MCF 10A (cell line): ENCODE results near the gene DOP1B. TPM values are rescaled to one million over a fixed set of nuclear protein-coding genes. Genes with fewer than 3 reads are reported as not detected.

ENCODE experiments used
- BruUV-seq: library from RNA; stranded (reverse); fragments of 400-500 nt; replicated peaks from 2 replicates; lab custom pipeline; 2021; lab: Mats Ljungman, UMichigan
- CTCF ChIA-PET: fragments of 300-600 bp; sonication (Branson Sonifier 250); formaldehyde crosslinking; extraction: SDS; loops from one replicate; lab custom pipeline; 2021; ENCODE audit warnings: antibody characterized with exemption, inconsistent platforms; lab: Yijun Ruan, JAX
- POLR2A ChIA-PET: fragments of 300-600, 350-650 bp; sonication (Branson Sonifier 250); formaldehyde crosslinking; extraction: SDS; loops from one replicate; lab custom pipeline; 2020; ENCODE audit warnings: antibody characterized with exemption, inconsistent platforms; lab: Yijun Ruan, JAX
- DNase-seq: peaks from one replicate; pipeline ENCODE4 v3.0.0-alpha.2; 2018; ENCODE audit not compliant: unreplicated experiment
- H3K27ac Mint-ChIP-seq: one replicate; pipeline ENCODE4 v1.8.0; 2022; ENCODE audit warnings: mild to moderate bottlenecking, low read depth, mixed read lengths; ENCODE audit not compliant: unreplicated experiment
- H3K27me3 Mint-ChIP-seq: one replicate; pipeline ENCODE4 v1.8.0; 2022; ENCODE audit warnings: mixed read lengths; ENCODE audit not compliant: insufficient read depth, unreplicated experiment
- H3K36me3 Mint-ChIP-seq: one replicate; pipeline ENCODE4 v1.8.0; 2022; ENCODE audit warnings: mild to moderate bottlenecking, moderate library complexity, mixed read lengths; ENCODE audit not compliant: insufficient read depth, unreplicated experiment
- H3K4me1 Mint-ChIP-seq: one replicate; pipeline ENCODE4 v1.8.0; 2022; ENCODE audit warnings: mixed read lengths; ENCODE audit not compliant: insufficient read depth, unreplicated experiment
- H3K4me3 Mint-ChIP-seq: one replicate; pipeline ENCODE4 v1.8.0; 2022; ENCODE audit warnings: mild to moderate bottlenecking, moderate library complexity, mixed read lengths; ENCODE audit not compliant: unreplicated experiment
- H3K9me3 Mint-ChIP-seq: one replicate; pipeline ENCODE4 v1.8.0; 2022; ENCODE audit warnings: mixed read lengths; ENCODE audit not compliant: unreplicated experiment
- CTCF ChIP-seq: fragments of 200-600 bp; IDR thresholded peaks from one replicate; pipeline ENCODE4 v1.8.0; 2022; ENCODE audit warnings: antibody characterized with exemption, mild to moderate bottlenecking; ENCODE audit not compliant: unreplicated experiment
- intact Hi-C: fragments of 100-400 bp; cut with micrococcal nuclease; formaldehyde crosslinking; loops from 2 replicates; pipeline ENCODE4 v1.14.1; 2022
- total RNA-seq: library from RNA; stranded (reverse); gene quantifications from 2 replicates; pipeline ENCODE4 v1.2.3, GENCODE V29; 2022

Gene DOP1B
- total RNA-seq, 1 experiment from 2014 or later, result 7.6 TPM

- Mint-ChIP-seq H3K9me3 (no peaks in the 10 kb centered on the region), H3K4me1 (peaks cover 19% of the 10 kb centered on the region), H3K27ac (no peak overlapping the region), H3K27me3 (no peaks in the 10 kb centered on the region), H3K4me3 (no peak overlapping the region), H3K36me3 (no peaks in the 10 kb centered on the region)
- DNase-seq, result no peak
- intact Hi-C loops, result no loop called here
- POLR2A ChIA-PET, result interaction anchor here (0.6 to 3.4 kb wide), 19 partner anchors 10 to 959 kb away, joined by 3 to 21 read pairs (median 4); partner anchors contain the start of genes CBR3, DOP1B and MORC3
- CTCF ChIA-PET, result interaction anchor here (0.6 to 3.0 kb wide), 8 partner anchors 8 to 80 kb away, joined by 3 to 41 read pairs (median 4); no protein-coding TSS in a partner anchor
- no peak for TF ChIP-seq CTCF
- no TSS peak for BruUV-seq
Observed at GRCh38 chr21:36202726-36203602, 46.3 kb downstream of the DOP1B start.

GRCh38 chr21:36203603-36203889, 46.9 kb downstream of the DOP1B start:
- TF ChIP-seq CTCF, result no peak
- Mint-ChIP-seq H3K4me1 (peaks cover 19% of the 10 kb centered on the region), H3K27ac (peak overlapping the region; percentile 41), H3K27me3 (no peaks in the 10 kb centered on the region), H3K4me3 (no peak overlapping the region), H3K36me3 (no peaks in the 10 kb centered on the region), H3K9me3 (no peaks in the 10 kb centered on the region)
- BruUV-seq, result no TSS peak
- ChIA-PET POLR2A (interaction anchor here (0.6 to 3.4 kb wide), 14 partner anchors 10 to 875 kb away, joined by 3 to 21 read pairs (median 6); partner anchors contain the start of genes CBR3, DOP1B and MORC3), CTCF (interaction anchor here (0.6 to 3.0 kb wide), 10 partner anchors 13 to 198 kb away, joined by 3 to 41 read pairs (median 3); no protein-coding TSS in a partner anchor)
- DNase-seq, result peak; percentile 85
- intact Hi-C loops, result no loop called here

GRCh38 chr21:36204980-36205379, 48.4 kb downstream of the DOP1B start:
- no peak for TF ChIP-seq CTCF
- no peaks in the 10 kb centered on the region for H3K27me3 Mint-ChIP-seq
- no peak overlapping the region for H3K27ac Mint-ChIP-seq
- peaks cover 27% of the 10 kb centered on the region for H3K4me1 Mint-ChIP-seq
- no TSS peak for BruUV-seq
- no peak for DNase-seq
- CTCF ChIA-PET, result interaction anchor here (0.6 to 2.1 kb wide), 5 partner anchors 21 to 218 kb away, joined by 3 to 11 read pairs (median 3); no protein-coding TSS in a partner anchor
- intact Hi-C loops, result no loop called here
- no peak overlapping the region for H3K4me3 Mint-ChIP-seq
- no peaks in the 10 kb centered on the region for H3K9me3 Mint-ChIP-seq
- POLR2A ChIA-PET, result interaction anchor here (1.0 to 3.4 kb wide), 4 partner anchors 53 to 145 kb away, joined by 3 to 21 read pairs (median 4); partner anchors contain the start of gene SETD4
- H3K36me3 Mint-ChIP-seq, result peaks cover 6% of the 10 kb centered on the region

- no peaks in the 10 kb centered on the region for H3K9me3 Mint-ChIP-seq
- no TSS peak for BruUV-seq
- TF ChIP-seq CTCF, result no peak
- POLR2A ChIA-PET, result interaction anchor here (0.6 to 0.8 kb wide), 2 partner anchors 53 to 68 kb away, joined by 3 read pairs; no protein-coding TSS in a partner anchor
- peaks cover 33% of the 10 kb centered on the region for H3K4me1 Mint-ChIP-seq
- intact Hi-C loops, result no loop called here
- no peak for DNase-seq
- peaks cover 6% of the 10 kb centered on the region for H3K36me3 Mint-ChIP-seq
- no peak overlapping the region for H3K27ac Mint-ChIP-seq
- no peak overlapping the region for H3K4me3 Mint-ChIP-seq
- no peaks in the 10 kb centered on the region for H3K27me3 Mint-ChIP-seq
- CTCF ChIA-PET, result interaction anchor here (1.2 to 1.6 kb wide), 2 partner anchors 53 kb away, joined by 9 read pairs; no protein-coding TSS in a partner anchor
Observed at GRCh38 chr21:36205962-36206361, 49.3 kb downstream of the DOP1B start.
